PFSK-1 (cell line): ENCODE data around the gene SIGLEC7.

ENCODE experiments used
- FOXP2 ChIP-seq: optimal IDR thresholded peaks from 2 replicates; pipeline ENCODE3; 2011; ENCODE audit warnings: borderline replicate concordance, control low read depth, inconsistent platforms; ENCODE audit not compliant: insufficient read depth; ENCODE audit errors: extremely low read length, extremely low read depth
- SIN3A ChIP-seq: IDR thresholded peaks from 2 replicates; pipeline ENCODE4 v1.6.1; 2012; ENCODE audit warnings: mild to moderate bottlenecking, low read length, moderate library complexity, borderline replicate concordance; ENCODE audit not compliant: insufficient read depth
- TAF1 ChIP-seq: IDR thresholded peaks from 2 replicates; pipeline ENCODE4 v1.6.1; 2012; ENCODE audit warnings: low read length, control low read depth, borderline replicate concordance; ENCODE audit not compliant: insufficient read depth
- TF ChIP-seq, protein P1 (sequence below), 2 experiments: IDR thresholded peaks; 2 replicates each; pipeline versions ENCODE4 v1.6.1 to v1.8.0; 2011 to 2012; ENCODE audit warnings: low read depth in 2 of 2, low read length in 2 of 2, control low read depth in 1 of 2, inconsistent platforms in 1 of 2, mild to moderate bottlenecking in 1 of 2, moderate library complexity in 1 of 2; ENCODE audit not compliant: insufficient read depth in 1 of 2

DNA sequence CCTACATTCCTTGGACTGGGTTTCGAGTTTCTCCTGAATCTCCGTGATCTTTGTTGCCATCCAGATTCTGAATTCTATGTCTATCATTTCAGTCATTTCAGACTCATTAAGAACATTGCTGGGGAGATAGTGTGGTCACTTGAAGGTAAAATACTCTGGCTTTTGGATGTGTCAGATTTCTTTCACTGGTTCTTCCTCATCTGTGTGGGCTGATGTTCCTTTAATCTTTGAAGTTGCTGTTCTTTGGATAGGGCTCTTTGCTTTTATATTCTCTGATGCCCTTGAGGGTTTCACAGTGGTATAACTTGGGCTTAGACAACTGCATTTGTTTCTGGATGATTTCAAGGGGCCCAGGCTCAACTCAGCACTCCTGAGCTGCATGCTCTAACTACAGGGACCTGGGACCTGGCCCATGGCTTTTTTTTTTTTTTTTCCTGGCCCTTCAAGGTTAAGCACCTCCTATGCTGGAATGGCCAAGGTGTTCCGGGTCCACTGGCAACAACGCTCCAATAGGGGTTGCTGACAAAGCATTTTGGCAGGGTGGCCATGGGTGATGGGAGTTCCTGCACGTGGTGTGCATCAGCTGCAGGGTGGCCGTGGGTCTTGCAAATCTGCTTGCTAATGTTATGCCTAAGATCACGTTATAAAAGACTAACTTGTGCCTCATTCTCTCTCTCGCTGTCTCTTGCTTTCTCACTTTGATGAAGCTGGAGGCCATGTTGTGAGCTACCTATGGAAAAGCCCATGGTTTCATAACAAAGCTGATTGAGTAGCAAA is 5.9 kb upstream of the SIGLEC7 start:
- TF ChIP-seq TAF1, result no peak
- TF ChIP-seq SIN3A, result no peak
- no peak for TF ChIP-seq FOXP2
- TF ChIP-seq, protein P1, sequence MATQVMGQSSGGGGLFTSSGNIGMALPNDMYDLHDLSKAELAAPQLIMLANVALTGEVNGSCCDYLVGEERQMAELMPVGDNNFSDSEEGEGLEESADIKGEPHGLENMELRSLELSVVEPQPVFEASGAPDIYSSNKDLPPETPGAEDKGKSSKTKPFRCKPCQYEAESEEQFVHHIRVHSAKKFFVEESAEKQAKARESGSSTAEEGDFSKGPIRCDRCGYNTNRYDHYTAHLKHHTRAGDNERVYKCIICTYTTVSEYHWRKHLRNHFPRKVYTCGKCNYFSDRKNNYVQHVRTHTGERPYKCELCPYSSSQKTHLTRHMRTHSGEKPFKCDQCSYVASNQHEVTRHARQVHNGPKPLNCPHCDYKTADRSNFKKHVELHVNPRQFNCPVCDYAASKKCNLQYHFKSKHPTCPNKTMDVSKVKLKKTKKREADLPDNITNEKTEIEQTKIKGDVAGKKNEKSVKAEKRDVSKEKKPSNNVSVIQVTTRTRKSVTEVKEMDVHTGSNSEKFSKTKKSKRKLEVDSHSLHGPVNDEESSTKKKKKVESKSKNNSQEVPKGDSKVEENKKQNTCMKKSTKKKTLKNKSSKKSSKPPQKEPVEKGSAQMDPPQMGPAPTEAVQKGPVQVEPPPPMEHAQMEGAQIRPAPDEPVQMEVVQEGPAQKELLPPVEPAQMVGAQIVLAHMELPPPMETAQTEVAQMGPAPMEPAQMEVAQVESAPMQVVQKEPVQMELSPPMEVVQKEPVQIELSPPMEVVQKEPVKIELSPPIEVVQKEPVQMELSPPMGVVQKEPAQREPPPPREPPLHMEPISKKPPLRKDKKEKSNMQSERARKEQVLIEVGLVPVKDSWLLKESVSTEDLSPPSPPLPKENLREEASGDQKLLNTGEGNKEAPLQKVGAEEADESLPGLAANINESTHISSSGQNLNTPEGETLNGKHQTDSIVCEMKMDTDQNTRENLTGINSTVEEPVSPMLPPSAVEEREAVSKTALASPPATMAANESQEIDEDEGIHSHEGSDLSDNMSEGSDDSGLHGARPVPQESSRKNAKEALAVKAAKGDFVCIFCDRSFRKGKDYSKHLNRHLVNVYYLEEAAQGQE (IDR thresholded peaks at IDR 0.05; ENCODE audit: insufficient read depth in 1 of 2, low read depth in 2 of 2, low read length in 2 of 2), result no peak
